Osteocyte (in vitro differentiated cells): ENCODE measurements around the gene GPR75. TPM values are rescaled to one million over a fixed set of nuclear protein-coding genes. Genes with fewer than 3 reads are reported as not detected.

ENCODE experiments used
- DNase-seq: peaks from one replicate; pipeline ENCODE4 v3.0.0; 2021; ENCODE audit warnings: mixed read lengths; ENCODE audit not compliant: unreplicated experiment; ENCODE audit errors: extremely low spot score
- H3K27ac Mint-ChIP-seq: one replicate; pipeline ENCODE4 v1.8.0; 2021; ENCODE audit warnings: mild to moderate bottlenecking, mixed read lengths; ENCODE audit not compliant: unreplicated experiment
- H3K27me3 Mint-ChIP-seq: one replicate; pipeline ENCODE4 v1.8.0; 2021; ENCODE audit warnings: mixed read lengths; ENCODE audit not compliant: unreplicated experiment
- H3K36me3 Mint-ChIP-seq: one replicate; pipeline ENCODE4 v1.8.0; 2021; ENCODE audit warnings: mixed read lengths; ENCODE audit not compliant: unreplicated experiment
- H3K4me1 Mint-ChIP-seq: one replicate; pipeline ENCODE4 v1.8.0; 2021; ENCODE audit warnings: mixed read lengths; ENCODE audit not compliant: unreplicated experiment
- H3K4me3 Mint-ChIP-seq: one replicate; pipeline ENCODE4 v1.8.0; 2021; ENCODE audit warnings: mild to moderate bottlenecking, moderate library complexity, mixed read lengths; ENCODE audit not compliant: unreplicated experiment
- H3K9me3 Mint-ChIP-seq: one replicate; pipeline ENCODE4 v1.8.0; 2021; ENCODE audit warnings: mixed read lengths; ENCODE audit not compliant: unreplicated experiment
- CTCF ChIP-seq: fragments of 200-600 bp; sonication (generic); IDR thresholded peaks from 2 replicates; pipeline ENCODE4 v1.5.0; 2021; ENCODE audit warnings: antibody characterized with exemption, mild to moderate bottlenecking, moderate library complexity
- total RNA-seq: library from RNA; stranded (reverse); gene quantifications from 2 replicates; pipeline ENCODE4 v1.2.1, GENCODE V29; 2021

Gene GPR75
- total RNA-seq, 1 donor from 2014 or later = 1.2 TPM

- DNase-seq = no peak
- H3K4me3 Mint-ChIP-seq = no peak overlapping the region
- peaks cover 33% of the 10 kb centered on the region for H3K36me3 Mint-ChIP-seq
- H3K27ac Mint-ChIP-seq = no peak overlapping the region
- H3K27me3 Mint-ChIP-seq = no peaks in the 10 kb centered on the region
- TF ChIP-seq CTCF = no peak
- H3K4me1 Mint-ChIP-seq = no peaks in the 10 kb centered on the region
- no peaks in the 10 kb centered on the region for H3K9me3 Mint-ChIP-seq
Measured at GRCh38 chr2:53867773-53868172, 8.0 kb upstream of the GPR75 start.

GRCh38 chr2:53867169-53867568 lies 7.4 kb upstream of the GPR75 start:
- H3K27ac Mint-ChIP-seq = no peak overlapping the region
- no peak for DNase-seq
- no peaks in the 10 kb centered on the region for H3K4me1 Mint-ChIP-seq
- H3K27me3 Mint-ChIP-seq = no peaks in the 10 kb centered on the region
- H3K4me3 Mint-ChIP-seq = no peak overlapping the region
- TF ChIP-seq CTCF = no peak
- peaks cover 33% of the 10 kb centered on the region for H3K36me3 Mint-ChIP-seq
- H3K9me3 Mint-ChIP-seq = no peaks in the 10 kb centered on the region

DNA sequence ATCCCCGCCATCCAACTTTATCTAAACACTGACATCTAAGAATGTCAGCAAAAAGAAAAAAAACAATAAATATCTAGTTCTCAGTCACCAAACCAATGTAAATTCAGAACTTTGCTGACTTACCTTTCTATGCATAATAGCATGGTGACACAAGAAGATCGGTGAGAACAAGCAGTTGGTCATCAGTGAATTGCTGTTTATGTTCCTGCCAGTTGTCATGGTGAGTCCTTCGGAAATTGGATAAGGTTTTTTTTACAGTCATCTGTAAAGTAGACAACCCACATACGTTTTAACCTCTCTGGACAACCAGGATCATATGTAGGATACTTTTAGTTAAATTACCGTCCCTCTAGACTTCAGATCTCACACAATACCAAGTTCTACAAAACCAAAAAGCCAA lies 6.2 kb upstream of the GPR75 start:
- no peak for DNase-seq
- Mint-ChIP-seq H3K4me1 (no peaks in the 10 kb centered on the region), H3K9me3 (no peaks in the 10 kb centered on the region), H3K4me3 (no peak overlapping the region), H3K27ac (no peak overlapping the region), H3K27me3 (no peaks in the 10 kb centered on the region), H3K36me3 (peaks cover 33% of the 10 kb centered on the region)
- TF ChIP-seq CTCF = no peak

DNA sequence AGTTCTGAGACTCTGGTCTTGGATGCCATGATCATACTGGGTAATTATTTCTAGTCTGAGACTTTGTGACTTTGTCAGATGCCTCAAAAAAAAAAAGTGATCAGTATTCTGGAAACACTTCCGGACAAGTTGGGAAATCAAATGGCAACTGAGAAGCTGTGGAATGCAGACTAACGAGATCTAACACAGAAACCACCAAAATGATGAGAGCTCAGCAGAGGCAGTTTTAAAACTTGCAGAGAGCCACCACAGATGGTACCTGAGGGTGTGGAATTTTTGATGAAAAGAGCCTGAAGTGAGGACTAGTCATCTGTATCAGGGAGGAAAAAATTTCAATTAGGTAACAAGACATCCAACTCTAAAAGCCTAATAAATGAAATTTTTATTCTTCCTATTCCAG lies 5.5 kb upstream of the GPR75 start:
- Mint-ChIP-seq H3K36me3 (peaks cover 36% of the 10 kb centered on the region), H3K27ac (no peak overlapping the region), H3K4me1 (no peaks in the 10 kb centered on the region), H3K4me3 (no peak overlapping the region), H3K9me3 (no peaks in the 10 kb centered on the region), H3K27me3 (no peaks in the 10 kb centered on the region)
- no peak for TF ChIP-seq CTCF
- no peak for DNase-seq

GRCh38 chr2:53863538-53864227 lies 3.9 kb upstream of the GPR75 start:
- Mint-ChIP-seq H3K4me3 (no peak overlapping the region), H3K36me3 (peaks cover 37% of the 10 kb centered on the region), H3K4me1 (no peaks in the 10 kb centered on the region), H3K9me3 (no peaks in the 10 kb centered on the region), H3K27me3 (no peaks in the 10 kb centered on the region), H3K27ac (no peak overlapping the region)
- TF ChIP-seq CTCF = no peak
- no peak for DNase-seq
